Inflammatory macrophage (primary cell): ENCODE measurements around the gene SPATA12.
A peak's percentile ranks its signal among the peaks of the same experiment; 100 is the strongest.
"Not testable (repeated sequence)": the region's sequence is repeated elsewhere in the genome, so short reads cannot be mapped to it uniquely, and the experiment has no call there.

Experiments used
- DNase-seq, 2 donors: peaks; one replicate each; pipeline ENCODE4 v3.0.0-alpha.2; 2020 to 2022

SPATA12 gene

GRCh38 chr3:57053122-57053521 lies 7.3 kb upstream of the SPATA12 start:
- DNase-seq, result no peak

DNA sequence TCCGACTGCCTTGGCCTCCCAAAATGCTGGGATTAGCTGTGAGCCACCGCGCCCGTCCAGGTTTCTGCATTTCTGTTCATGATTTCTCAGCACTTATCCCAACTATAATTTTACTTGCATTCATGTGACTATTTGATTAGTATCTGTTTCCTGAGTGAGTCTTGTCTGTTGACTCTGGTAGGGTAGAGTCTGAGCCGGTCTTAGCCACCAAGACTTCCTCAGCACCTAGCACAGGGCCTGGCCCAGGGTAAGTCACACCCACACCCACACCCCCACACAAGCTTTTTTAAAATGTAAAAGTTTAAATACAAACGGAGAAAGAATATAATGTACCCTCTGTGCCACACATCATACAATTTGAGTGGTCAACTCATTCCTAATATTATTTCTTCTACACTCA lies 3.1 kb upstream of the SPATA12 start:
- peak in 1 of 2 donors; percentile 36 for DNase-seq

GRCh38 chr3:57059411-57059810 lies 1.1 kb upstream of the SPATA12 start:
- DNase-seq, result peak; percentile 87 to 94

DNA sequence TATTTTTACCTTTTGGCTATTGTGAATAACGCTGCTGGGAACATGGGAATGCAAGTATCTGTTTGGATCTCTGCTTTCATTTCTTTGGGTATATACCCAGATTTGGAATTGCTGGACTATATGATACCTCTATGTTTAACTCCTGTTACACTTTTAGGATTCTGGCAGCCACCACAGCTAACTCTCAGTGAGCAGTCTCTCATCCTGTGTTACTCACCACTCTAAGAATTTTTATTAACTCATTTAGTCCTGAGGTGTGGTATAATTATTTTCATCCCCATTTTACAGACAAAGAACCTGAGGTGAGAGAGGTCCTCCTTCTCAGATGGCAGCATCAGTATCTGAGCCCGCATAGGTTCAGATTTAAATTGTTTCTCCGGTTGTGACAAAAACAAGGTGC lies 1.1 kb downstream of the SPATA12 start:
- DNase-seq, result no peak

DNA sequence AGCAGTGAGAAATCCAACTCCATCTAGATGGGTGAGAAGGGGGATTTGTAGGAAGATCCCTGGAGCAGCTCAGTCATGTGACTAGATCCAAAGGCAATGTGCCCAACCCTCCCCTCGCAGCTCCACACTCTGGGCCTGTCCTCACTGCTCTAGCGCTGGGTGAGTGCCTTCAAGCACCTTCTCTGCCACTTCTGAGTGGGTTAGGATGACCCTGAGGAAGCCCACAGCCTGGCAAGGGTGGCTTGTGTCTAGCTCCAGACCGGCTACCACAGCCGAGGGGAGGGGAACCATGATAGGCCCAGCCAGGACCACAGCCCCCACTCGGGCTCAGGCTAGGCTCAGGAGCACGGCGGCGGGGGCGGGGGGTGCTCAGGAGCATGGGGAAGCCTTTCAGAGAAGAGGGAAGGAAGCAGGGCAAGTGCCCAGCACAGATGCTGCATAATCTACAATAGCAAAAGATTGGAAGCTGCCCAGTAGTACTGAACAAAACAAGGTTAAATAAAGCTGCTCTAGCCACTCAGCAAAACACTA lies 1.7 kb downstream of the SPATA12 start:
- no peak for DNase-seq

GRCh38 chr3:57063032-57063431 lies 2.6 kb downstream of the SPATA12 start:
- peak; percentile 38 to 71 for DNase-seq

DNA sequence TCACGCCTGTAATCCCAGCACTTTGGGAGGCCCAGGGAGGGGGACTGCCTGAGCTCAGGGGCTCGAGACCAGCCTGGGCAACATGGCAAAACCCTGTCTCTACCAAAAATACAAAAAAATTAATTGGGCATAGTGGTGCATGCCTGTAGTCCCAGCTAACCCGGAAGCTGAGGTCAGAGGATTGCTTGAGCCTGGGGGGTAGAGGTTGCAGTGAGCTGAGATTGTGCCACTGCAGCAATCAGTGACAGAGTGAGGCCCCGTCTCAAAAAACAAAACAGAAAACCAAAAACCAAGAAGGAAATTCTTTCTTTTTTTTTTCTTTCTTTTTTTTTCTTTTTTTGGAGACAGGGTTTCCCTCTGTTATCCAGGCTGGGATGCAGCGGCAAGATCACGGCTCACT lies 3.5 kb downstream of the SPATA12 start:
- DNase-seq, result peak in 1 of 2 donors; percentile 34

DNA sequence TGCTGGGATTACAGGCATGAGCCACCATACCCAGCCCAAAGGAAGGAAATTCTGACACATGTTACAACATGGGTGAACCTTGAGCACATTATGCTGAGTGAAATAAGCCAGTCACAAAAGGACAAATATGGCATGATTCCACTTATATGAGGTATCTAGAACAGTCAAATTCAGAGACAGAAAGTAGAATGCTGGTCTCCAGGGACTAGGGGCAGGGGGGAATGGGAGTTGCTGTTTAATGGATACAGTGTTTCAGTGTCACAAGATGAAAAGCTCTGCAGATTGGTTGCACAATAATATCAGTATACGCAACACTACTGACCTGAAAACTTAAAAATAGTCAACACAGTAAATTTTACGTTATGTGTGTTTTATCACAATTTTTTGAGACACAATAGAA lies 4.1 kb downstream of the SPATA12 start:
- DNase-seq, result peak; percentile 58 to 62

DNA sequence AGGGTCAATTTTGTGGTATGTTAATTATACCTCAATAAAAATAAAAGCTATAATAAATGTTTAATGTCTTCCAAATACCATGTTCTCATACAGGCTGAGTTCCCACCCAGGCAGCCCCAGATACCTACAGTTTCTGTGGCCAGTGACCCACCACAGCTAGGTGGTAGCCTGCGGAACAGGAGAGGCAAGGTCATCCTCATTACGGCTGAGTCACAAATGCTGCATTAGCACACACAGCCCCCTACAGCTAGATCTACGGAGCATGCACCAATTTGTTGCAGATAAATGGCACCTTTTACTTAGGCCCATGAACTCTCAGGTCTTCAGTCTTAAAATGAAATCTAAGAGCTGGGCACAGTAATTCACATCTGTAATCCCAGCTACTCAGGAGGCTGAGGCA lies 5.1 kb downstream of the SPATA12 start:
- no peak for DNase-seq

DNA sequence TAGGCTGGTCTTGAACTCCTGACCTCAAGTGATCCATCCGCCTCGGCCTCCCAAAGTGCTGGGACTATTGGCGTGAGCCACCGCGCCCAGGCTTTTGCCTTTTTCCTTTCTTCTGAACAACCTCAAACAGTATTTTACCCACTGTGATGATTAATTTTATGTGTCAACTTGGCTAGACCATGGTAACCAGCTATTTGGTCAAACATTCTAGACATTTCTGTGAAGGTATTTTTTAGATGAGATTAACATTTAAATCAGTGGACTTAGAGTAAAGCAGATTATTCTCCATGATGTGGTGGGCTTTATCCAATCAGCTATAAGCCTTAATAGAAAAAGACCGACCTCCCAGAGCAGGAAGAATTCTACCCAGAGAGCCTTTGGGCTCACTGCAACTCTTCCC lies 6.0 kb downstream of the SPATA12 start:
- no peak for DNase-seq

GRCh38 chr3:57068437-57069089 lies 8.1 kb downstream of the SPATA12 start:
- DNase-seq, result peak; percentile 79 to 88

DNA sequence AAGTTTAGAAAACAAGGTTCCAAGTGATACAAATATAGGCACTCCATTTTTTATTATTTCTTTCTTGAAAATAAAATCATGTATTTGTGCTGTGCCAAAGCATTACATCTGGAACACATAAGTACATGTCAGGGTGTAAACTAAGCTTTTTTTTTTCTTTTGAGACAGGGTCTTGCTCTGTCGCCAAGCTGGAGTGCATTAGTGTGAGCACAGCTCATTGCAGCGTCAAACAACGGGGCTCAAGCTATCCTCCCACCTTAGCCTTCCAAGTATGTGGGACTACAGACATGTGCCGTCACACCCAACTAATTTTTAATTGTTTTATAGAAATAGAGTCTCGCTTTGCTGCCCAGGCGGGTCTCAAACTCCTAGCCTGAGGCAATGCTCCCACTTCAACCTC lies 9.0 kb downstream of the SPATA12 start:
- DNase-seq, result no peak

DNA sequence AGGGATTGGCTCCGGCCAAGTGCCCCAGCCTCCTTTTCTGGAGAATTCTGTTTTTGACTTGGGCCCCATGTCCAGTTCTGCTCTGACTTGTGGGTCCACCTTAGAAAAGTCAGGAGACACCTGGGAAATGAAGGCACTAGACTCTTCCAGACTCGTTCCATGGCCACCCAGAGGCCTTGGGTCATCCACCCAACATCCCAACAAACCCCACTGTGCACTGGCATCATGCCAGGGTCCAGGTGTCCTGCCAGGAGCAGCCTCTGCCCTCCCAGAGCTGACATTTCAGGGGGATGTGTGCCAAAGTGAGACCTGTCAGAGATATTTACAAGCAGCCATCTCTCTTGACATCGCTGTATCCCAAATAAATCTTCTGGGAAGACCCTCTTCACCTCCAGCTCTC lies 13.2 kb downstream of the SPATA12 start:
- no peak for DNase-seq

GRCh38 chr3:57074135-57074534 lies 13.7 kb downstream of the SPATA12 start:
- peak in 1 of 2 donors; percentile 15 for DNase-seq

DNA sequence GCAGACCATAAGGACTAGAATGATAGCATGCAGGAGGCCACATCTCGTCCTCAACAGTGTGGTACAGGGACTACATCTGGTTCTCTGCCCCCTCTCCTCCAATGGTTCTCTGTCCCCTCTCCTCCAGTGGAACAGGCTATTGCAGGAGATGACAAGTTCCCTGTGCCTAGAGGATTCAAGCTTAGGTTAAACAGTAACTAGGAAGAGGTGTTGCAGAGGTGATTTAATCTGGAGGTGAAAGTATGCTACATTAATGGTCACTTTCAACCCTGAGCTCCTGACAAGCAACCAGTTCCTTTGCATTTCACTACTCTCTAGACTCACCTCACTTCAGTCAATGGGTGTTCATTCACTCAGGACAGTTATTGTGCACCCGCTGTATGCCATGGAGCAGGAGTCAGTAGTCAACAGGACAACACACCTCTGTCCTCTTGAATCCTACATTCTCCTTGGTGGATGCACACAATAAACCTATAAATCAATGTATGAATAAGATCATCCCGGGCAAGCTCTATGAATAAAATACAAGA lies 16.0 kb downstream of the SPATA12 start:
- DNase-seq, result no peak

DNA sequence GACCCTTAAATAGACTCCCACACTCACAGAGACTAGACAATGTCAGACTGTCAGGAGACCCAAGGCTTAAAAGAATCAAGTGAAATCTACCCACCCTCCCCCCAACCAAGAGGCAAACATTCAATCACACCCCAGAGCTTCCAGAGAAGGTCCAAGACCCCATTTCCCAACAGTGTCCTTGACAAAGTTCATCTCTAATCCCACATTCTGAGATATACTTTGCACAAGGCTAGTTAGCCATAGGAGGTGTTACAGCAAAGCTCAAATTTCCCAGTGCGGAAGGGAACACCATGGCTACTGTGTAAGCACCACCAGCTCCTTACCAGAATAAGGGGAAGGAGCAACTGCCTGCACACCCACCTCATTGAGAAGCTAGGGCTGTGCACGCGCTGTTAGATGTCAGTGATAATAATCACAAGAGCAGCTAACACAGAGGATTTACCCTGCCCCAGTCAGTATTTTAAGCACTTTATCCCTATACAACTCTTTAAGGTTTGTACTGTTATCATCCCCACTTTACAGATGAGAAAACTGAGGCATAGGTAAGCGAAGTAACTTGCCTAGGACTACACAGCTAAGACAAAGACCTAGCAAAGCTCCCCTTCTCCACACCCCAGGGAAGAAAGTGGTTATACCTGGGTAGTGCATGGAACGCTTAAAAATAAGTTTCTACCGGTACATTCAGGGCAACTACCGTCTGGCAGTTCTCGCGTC lies 17.3 kb downstream of the SPATA12 start:
- peak; percentile 28 to 47 for DNase-seq

GRCh38 chr3:57078344-57078634 lies 17.8 kb downstream of the SPATA12 start:
- DNase-seq, result peak; percentile 67 to 82

GRCh38 chr3:57078635-57079473 lies 18.4 kb downstream of the SPATA12 start:
- DNase-seq, result peak in 1 of 2 donors; percentile 48

DNA sequence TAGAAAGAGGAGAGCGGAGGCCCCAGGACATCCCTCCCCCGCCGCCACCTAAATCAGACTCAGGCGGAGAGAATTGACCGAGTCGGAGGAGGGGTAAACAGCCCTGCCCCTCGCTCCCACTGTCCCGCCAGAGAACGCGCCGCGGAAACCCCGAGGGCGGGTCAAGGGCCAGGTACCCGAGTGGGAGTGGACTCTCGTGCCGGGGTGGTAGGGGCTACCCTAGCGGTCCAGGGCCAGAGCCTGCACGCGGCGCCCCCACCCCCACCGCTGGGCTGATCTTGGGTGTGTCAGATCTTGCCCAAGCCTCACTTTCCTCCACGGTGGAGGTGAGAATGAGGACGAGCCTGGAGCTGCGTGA lies 19.0 kb downstream of the SPATA12 start:
- no peak for DNase-seq

GRCh38 chr3:57080171-57080570 lies 19.7 kb downstream of the SPATA12 start:
- no peak for DNase-seq

GRCh38 chr3:57081173-57081572 lies 20.7 kb downstream of the SPATA12 start:
- DNase-seq, result no peak

GRCh38 chr3:57082481-57082880 lies 22.0 kb downstream of the SPATA12 start:
- DNase-seq, result no peak

DNA sequence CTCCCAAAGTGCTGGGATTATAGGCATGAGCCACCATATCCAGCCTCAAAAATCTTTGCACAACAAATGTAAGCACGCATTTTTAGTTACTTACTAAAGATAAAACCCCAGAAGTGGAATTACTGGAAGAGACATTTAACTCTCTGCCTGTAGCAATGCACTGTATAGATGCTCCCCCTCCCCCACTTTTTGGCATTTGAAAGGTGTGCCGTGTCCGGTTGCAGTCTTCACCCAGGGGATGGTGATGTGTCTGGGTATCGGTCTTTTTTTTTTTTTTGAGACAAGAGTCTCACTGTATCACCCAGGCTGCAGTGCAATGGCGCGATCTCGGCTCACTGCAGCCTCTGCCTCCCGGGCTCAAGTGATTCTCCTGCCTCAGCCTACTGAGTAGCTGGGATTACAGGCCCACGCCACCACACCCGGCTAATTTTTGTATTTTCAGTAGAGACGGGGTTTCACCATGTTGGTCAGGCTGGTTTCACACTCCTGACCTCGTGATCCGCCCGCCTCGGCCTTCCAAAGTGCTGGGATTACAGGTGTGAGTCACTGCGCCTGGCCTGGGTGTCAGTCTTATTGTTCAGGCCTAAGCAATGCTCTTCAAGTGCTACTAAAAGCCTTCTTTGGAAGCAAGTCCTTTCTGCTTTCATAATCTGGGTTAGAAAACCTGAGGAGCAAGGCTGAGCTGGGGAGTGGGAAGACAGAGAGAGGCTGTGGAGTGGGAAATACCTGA lies 23.0 kb downstream of the SPATA12 start:
- not testable (repeated sequence) for DNase-seq
